HG02973 (cell line): ENCODE data around the gene NCOR1.

ENCODE experiments used
- ATAC-seq: cut with Tn5 transposase; IDR thresholded peaks from one replicate; pipeline ENCODE4 v1.9.1; 2021; ENCODE audit warnings: moderate library complexity; ENCODE audit not compliant: unreplicated experiment

NCOR1 gene

DNA sequence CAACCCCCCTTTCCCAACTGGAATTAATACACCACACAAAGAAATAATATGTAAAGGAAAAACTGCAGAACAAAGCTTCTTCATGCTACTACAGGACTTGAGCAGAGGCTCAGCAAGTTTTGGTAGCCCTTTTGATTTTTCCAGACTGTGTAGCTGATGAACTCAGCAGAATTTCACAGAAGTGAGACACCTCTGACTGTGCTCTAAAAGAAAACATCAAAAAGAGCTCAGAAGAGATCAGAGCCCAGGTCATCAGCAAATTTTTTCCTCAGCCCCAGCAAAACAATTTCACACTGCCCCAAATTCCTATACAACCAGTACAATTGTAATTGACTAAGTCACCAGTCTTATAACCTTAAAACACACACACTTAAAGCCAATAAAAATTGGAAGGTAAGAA is 177.7 kb downstream of the NCOR1 start:
- ATAC-seq, result no peak

GRCh38 chr17:16036261-16036660 is 179.1 kb downstream of the NCOR1 start:
- ATAC-seq, result no peak

- no peak for ATAC-seq
Measured at GRCh38 chr17:16033729-16034349, 181.5 kb downstream of the NCOR1 start.

- ATAC-seq, result peak; percentile 86
Measured at GRCh38 chr17:16027708-16028584, 187.4 kb downstream of the NCOR1 start.

- no peak for ATAC-seq
Measured at GRCh38 chr17:16026895-16027294, 188.4 kb downstream of the NCOR1 start.

- ATAC-seq, result no peak
Measured at GRCh38 chr17:16025202-16025601, 190.1 kb downstream of the NCOR1 start.

- no peak for ATAC-seq
Measured at GRCh38 chr17:16023881-16024280, 191.5 kb downstream of the NCOR1 start.

DNA sequence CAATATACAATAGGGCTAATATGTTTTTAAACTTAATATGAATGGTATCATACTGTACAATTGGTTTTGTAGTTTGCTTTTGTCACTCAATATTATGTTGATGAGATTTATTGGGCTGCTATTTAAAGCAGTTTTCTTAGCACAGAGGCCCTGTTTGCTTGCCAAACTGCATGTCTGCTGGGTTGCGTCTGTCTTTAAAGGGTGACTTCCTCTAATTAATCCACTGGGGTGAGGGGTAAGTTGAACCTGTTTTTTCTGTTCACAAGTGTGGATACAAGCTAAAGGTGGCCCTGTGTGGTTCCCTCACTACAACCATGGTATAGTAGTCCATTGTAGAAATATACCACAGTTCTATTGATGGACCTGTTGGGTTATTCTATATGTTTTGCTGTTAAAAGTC is 196.0 kb downstream of the NCOR1 start:
- ATAC-seq, result no peak

DNA sequence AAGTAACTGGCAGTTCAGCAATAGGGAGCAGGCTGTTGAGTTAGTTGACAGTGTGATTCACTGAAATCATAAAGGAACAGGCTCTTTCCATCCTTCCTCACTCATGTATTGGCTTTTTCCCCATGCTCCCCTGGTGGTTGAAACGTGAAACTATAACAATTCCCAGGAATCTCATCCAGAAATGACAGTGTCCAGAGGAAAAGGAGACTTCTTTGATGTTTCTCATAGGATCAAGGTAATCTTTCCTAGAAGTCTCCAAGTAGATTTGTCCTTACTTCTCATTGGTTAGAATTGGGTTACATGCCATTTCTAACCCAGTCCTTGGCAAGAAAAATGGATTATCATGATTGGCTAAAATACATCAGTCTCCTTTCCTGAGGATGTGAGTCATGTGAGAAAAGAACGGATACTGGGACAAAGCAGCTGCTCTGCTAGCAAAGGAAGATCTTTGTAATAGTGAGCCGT is 201.4 kb downstream of the NCOR1 start:
- ATAC-seq, result no peak

GRCh38 chr17:16007439-16007838 is 207.9 kb downstream of the NCOR1 start:
- ATAC-seq, result no peak

- no peak for ATAC-seq
Measured at GRCh38 chr17:16005636-16006035, 209.7 kb downstream of the NCOR1 start.

- no peak for ATAC-seq
Measured at GRCh38 chr17:16003841-16004240, 211.5 kb downstream of the NCOR1 start.

DNA sequence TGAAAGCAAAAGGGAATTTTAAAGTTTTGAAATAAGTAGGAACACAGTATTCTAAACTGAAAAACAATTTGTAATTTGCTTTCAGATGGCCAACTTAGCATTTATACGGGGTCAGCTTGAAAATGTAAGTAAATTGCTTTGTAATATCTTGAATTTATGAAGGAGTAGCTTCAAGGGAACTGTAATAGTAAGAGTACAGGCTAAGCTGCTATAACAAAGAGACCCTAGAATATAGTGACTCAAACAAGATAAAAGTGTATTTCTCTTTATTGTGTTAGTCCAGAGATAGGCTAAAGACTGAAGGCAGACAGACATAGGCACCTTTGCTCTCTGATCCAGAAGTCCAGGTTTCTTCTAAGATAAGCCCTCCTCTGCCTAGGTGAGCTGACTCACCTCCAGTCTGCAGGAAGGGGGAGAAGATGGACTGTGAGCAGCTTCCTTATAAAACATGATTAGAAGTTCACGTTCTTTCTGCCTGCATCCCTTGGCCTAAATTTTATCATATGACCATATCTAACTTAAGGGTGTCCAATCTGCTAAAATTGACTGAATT is 212.6 kb downstream of the NCOR1 start:
- no peak for ATAC-seq

GRCh38 chr17:16001226-16001897 is 214.0 kb downstream of the NCOR1 start:
- ATAC-seq, result no peak

DNA sequence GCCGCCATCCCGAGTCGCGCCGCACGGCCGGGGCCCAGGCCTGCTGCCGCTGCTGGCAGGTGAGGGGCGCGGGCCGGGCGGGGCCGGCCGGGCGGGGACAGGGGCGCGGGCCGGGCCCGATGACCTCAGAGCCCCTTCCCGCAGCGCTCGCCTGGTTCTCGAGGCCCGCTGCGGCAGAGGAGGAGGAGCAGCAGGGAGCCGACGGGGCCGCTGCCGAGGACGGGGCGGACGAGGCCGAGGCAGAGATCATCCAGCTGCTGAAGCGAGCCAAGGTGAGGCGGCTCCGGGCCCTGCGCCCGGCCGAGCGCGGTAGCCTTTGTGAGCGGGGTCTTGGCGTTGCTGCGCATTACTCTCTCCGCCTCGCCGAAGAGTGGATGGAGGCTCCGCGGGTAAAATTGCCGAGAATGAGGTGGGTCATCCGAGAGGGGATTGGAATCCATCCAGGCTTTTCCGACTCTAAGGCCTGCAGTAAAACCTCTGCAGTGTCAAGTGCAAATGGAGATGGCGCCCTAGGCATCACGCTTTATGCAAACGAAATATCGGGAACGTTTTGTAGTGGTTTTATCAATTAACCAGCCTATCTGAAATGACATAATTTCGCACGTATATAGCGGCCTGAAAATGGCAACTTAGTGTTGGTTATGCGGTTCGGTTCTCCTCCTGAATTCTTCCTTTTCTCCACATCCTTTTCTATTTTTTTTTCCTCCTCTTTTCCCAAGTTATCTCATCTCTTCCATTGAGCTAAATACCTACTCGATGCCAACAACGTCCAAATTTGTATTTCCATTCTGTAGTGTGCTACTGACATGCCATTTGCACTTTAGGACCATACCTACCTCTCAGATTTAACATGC is 215.1 kb downstream of the NCOR1 start:
- ATAC-seq, result peak; percentile 26

GRCh38 chr17:15999141-15999973 is 216.0 kb downstream of the NCOR1 start, which contains the start of the genes TTC19 and ZSWIM7:
TTC19 (plus strand) TSS chr17:15999824; CDS start chr17:15999849, 25 bp downstream.
ZSWIM7 (minus strand) TSS chr17:15999704; CDS start chr17:15999594, 110 bp downstream.
- ATAC-seq, result peak; percentile 91

- no peak for ATAC-seq
Measured at GRCh38 chr17:15998031-15998562, 217.2 kb downstream of the NCOR1 start.

DNA sequence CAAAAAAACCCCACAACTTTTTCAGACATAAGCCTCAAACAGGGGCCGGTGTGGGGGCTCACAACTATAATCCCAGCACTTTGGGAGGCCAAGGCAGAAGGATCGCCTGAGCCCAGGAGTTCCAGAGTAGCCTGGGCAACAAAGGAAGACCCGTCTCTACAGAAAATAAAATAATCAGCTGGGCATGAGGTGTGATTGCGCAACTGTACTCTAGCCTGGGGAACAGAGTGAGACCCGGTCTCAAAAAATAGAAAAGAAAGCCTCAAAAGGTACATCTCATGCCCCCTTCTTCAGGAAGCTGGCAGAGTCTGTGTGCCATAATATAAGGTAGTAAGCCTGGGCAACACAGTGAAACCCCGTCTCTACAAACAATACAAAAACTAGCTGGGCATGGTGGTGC is 219.0 kb downstream of the NCOR1 start:
- no peak for ATAC-seq
